WERI-Rb-1 (cell line): ENCODE measurements around the gene PTPN4.

ENCODE experiments used
- DNase-seq: peaks from one replicate; pipeline ENCODE4 v3.0.0-alpha.2; 2020
- H3K27ac ChIP-seq: fragments of 250-450 bp; sonication (Bioruptor Pico); 2 replicates; pipeline ENCODE4 v1.5.1; 2020; ENCODE audit warnings: mild to moderate bottlenecking, moderate library complexity
- H3K27me3 ChIP-seq: fragments of 250-450 bp; sonication (Bioruptor Pico); 2 replicates; pipeline ENCODE4 v1.5.1; 2021; ENCODE audit warnings: mild to moderate bottlenecking, low read depth, moderate library complexity; ENCODE audit not compliant: insufficient read depth, severe bottlenecking
- H3K36me3 ChIP-seq: fragments of 250-450 bp; sonication (Bioruptor Pico); 2 replicates; pipeline ENCODE4 v1.5.1; 2020; ENCODE audit warnings: mild to moderate bottlenecking, moderate library complexity
- H3K4me3 ChIP-seq: 2 replicates; pipeline ENCODE4 v1.5.1; 2011; ENCODE audit warnings: low read depth, mild to moderate bottlenecking, control low read depth, low read length
- H3K9me3 ChIP-seq: fragments of 250-450 bp; sonication (Bioruptor Pico); 2 replicates; pipeline ENCODE4 v1.5.1; 2021; ENCODE audit warnings: mild to moderate bottlenecking, moderate library complexity; ENCODE audit not compliant: severe bottlenecking
- TF ChIP-seq, protein P1 (sequence below): IDR thresholded peaks from 2 replicates; pipeline ENCODE4 v1.5.1; 2011; ENCODE audit warnings: low read depth, mild to moderate bottlenecking, control low read depth, inconsistent platforms, low read length

The PTPN4 gene

DNA sequence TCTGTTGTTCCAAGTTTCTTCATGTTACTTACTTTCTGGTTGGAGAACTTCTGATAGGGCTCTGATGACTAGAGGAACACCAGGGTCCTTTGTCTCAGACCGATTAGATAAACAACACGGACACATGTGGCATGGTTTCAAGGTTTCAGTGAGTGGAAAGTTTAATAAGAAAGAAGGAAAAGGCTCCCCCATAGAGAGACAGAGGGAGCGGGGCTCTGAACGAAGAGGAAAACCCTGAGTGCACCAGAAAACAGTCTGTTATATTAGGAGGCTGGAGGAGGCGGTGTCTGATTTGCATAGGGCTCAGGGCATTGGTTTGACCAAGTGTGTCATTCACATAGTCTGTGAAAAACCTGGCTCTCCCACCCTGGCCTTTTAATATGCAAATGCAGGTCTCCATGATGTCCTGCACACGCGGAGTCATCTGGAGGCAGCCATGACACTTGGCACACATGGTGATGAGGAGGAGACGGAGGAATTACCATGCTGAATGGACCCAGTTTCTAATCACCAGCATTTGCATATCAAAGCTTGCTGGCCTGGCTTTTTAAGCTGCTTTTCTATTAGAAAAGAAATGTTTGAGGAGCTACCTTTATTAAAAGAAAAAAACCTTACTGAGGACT lies 94.2 kb downstream of the PTPN4 start:
- no peak overlapping the region for H3K4me3 ChIP-seq
- no peaks in the 10 kb centered on the region for H3K27me3 ChIP-seq
- TF ChIP-seq, protein P1, sequence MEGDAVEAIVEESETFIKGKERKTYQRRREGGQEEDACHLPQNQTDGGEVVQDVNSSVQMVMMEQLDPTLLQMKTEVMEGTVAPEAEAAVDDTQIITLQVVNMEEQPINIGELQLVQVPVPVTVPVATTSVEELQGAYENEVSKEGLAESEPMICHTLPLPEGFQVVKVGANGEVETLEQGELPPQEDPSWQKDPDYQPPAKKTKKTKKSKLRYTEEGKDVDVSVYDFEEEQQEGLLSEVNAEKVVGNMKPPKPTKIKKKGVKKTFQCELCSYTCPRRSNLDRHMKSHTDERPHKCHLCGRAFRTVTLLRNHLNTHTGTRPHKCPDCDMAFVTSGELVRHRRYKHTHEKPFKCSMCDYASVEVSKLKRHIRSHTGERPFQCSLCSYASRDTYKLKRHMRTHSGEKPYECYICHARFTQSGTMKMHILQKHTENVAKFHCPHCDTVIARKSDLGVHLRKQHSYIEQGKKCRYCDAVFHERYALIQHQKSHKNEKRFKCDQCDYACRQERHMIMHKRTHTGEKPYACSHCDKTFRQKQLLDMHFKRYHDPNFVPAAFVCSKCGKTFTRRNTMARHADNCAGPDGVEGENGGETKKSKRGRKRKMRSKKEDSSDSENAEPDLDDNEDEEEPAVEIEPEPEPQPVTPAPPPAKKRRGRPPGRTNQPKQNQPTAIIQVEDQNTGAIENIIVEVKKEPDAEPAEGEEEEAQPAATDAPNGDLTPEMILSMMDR: no peak
- H3K36me3 ChIP-seq: no peaks in the 10 kb centered on the region
- peaks cover 6% of the 10 kb centered on the region for H3K9me3 ChIP-seq
- no peak for DNase-seq
- no peak overlapping the region for H3K27ac ChIP-seq

DNA sequence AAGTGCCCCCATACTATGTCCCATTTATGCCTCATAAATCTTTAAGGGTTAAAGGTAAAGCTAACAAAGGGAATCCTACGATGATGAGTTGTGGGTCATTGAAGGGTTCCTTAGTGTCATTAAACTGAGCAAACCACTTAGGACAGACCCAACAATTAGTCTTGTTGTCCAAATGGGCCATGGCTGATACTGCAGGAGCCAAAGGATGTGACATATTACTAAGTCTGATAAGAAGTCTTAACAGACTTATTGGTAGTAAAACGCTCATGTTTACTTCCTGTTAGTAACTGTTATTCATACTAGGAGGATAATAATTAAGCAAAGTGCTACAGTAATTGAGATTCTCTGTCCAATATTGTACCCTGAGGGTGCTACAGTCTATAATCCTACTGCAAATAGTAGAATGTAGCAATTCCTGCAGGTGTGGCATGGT lies 96.8 kb downstream of the PTPN4 start:
- Histone ChIP-seq H3K9me3 (peaks cover 6% of the 10 kb centered on the region), H3K27ac (no peak overlapping the region), H3K36me3 (no peaks in the 10 kb centered on the region), H3K4me3 (no peak overlapping the region), H3K27me3 (no peaks in the 10 kb centered on the region)
- TF ChIP-seq, protein P1: no peak
- no peak for DNase-seq

DNA sequence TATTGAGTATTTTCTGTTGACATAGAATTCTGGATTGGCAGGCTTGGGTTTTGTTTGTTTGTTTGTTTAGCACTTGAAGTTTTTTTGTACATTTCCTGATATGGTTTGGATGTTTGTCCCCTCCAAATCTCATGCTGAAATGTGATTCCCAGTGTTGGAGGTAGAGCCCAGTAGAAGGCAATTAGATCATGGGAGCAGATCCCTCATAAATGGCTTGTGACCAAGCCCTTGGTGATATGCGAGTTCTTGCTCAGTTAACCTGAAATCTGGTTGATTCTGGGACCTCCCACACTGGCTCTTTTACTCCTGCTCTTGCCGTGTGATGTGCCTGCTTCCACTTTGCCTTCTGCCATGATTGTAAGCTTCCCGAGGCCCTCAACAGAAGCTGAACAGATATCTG lies 98.0 kb downstream of the PTPN4 start:
- H3K9me3 ChIP-seq: peaks cover 4% of the 10 kb centered on the region
- no peak for DNase-seq
- no peaks in the 10 kb centered on the region for H3K27me3 ChIP-seq
- TF ChIP-seq, protein P1: no peak
- no peaks in the 10 kb centered on the region for H3K36me3 ChIP-seq
- H3K27ac ChIP-seq: no peak overlapping the region
- no peak overlapping the region for H3K4me3 ChIP-seq

DNA sequence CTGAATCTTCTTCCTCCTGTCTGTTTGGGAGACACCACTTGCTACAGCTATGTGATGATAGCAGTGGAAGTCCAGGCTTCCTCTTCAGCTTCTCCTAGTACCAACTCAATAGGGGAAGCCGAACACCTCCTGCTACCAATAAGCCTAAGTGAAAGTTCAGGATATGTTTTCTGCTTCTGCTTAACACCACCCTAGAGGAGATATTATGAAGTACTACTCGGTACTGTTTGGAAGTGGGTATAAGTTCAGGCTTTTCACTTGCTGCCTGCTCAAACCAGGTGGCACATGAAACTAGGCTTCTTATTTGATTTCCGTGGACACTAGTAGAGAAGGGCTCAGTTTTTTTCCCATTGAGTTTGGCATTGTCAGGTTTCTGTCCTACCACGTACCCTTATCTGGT lies 99.8 kb downstream of the PTPN4 start:
- no peak overlapping the region for H3K4me3 ChIP-seq
- no peaks in the 10 kb centered on the region for H3K36me3 ChIP-seq
- H3K27me3 ChIP-seq: no peaks in the 10 kb centered on the region
- H3K27ac ChIP-seq: no peak overlapping the region
- DNase-seq: no peak
- no peaks in the 10 kb centered on the region for H3K9me3 ChIP-seq
- TF ChIP-seq, protein P1: no peak

DNA sequence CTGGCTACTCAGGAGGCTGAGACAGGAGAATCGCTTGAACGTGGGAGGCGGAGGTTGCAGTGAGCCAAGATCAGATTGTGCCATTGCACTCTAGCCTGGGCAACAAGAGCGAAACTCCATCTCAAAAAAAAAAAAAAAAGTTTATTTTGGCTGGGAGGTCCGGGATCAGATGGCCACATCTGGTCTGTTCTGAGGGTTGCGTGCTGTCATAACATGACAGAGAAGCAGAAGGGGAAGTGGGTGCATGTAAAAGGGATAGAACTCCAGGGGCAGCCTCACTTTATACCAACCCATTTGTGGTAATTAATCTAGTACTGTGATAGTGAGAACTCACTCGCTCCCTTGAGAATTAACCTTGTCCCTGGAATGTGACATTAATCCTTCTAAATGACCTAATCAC lies 101.2 kb downstream of the PTPN4 start:
- no peak for DNase-seq
- TF ChIP-seq, protein P1: no peak
- Histone ChIP-seq H3K36me3 (no peaks in the 10 kb centered on the region), H3K9me3 (no peaks in the 10 kb centered on the region), H3K4me3 (no peak overlapping the region), H3K27me3 (no peaks in the 10 kb centered on the region), H3K27ac (no peak overlapping the region)
